Measurements from ENCODE around the gene RBPJ.

DNA sequence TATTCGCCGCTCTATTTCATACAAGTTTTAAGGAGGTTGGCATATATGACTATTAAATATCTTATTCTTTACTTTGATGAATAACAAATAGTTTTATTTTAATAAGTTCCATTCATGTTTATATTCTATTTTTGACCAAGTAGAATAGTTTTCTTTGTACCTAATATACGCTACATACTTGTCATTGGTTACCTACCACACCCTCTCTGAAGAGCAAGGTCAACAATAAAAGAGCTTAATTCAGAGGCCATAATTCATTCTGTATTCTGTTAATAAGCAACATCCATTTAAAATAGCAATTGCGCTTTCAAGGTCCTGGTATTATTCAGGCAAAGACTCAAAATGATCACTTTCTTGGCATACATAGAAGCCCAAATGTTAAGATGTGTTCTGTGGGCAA, 24.3 kb upstream of the RBPJ start:
- TF ChIP-seq POLR2A (IDR thresholded peaks at IDR 0.05) = no peak
- TF ChIP-seq, protein P1, sequence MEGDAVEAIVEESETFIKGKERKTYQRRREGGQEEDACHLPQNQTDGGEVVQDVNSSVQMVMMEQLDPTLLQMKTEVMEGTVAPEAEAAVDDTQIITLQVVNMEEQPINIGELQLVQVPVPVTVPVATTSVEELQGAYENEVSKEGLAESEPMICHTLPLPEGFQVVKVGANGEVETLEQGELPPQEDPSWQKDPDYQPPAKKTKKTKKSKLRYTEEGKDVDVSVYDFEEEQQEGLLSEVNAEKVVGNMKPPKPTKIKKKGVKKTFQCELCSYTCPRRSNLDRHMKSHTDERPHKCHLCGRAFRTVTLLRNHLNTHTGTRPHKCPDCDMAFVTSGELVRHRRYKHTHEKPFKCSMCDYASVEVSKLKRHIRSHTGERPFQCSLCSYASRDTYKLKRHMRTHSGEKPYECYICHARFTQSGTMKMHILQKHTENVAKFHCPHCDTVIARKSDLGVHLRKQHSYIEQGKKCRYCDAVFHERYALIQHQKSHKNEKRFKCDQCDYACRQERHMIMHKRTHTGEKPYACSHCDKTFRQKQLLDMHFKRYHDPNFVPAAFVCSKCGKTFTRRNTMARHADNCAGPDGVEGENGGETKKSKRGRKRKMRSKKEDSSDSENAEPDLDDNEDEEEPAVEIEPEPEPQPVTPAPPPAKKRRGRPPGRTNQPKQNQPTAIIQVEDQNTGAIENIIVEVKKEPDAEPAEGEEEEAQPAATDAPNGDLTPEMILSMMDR (IDR thresholded peaks at IDR 0.05) = no peak
